Body of pancreas (tissue), 4 donors: ENCODE measurements around the gene GPR132.

ENCODE experiments used
- CTCF ChIP-seq, 7 experiments: fragments of 450-650 bp in 4 of 7; fragments of 200-600 bp in 3 of 7; sonication (generic) in 3 of 7; IDR thresholded peaks; one replicate each; pipeline ENCODE4 v1.5.1; 2016 to 2019; ENCODE audit warnings: antibody characterized with exemption in 7 of 7
- POLR2A ChIP-seq, 3 donors: fragments of 450-650 bp; IDR thresholded peaks; one replicate each; pipeline ENCODE4 v1.6.1; 2016; ENCODE audit warnings: antibody characterized with exemption in 3 of 3, mild to moderate bottlenecking in 2 of 3

GRCh38 chr14:105018414-105018813 lies 46.8 kb downstream of the GPR132 start:
- no peak for TF ChIP-seq POLR2A (IDR thresholded peaks at IDR 0.05)
- no peak for TF ChIP-seq CTCF (IDR thresholded peaks at IDR 0.05)
